Stimulated activated naive CD4-positive, alpha-beta T cell treated with Interleukin-2 at 50 U/mL for 16 hours (primary cell): ENCODE data around the gene ZNF385C.

Experiments
- DNase-seq: peaks from one replicate; lab custom pipeline; 2025; lab: John Stamatoyannopoulos, UW

The ZNF385C gene

GRCh38 chr17:42107597-42108576 is 9.6 kb upstream of the ZNF385C start:
- DNase-seq = peak; percentile 84

GRCh38 chr17:42107124-42107523 is 8.9 kb upstream of the ZNF385C start:
- DNase-seq = no peak

- DNase-seq = no peak
These were observed 7.7 kb upstream of the ZNF385C start for GRCh38 chr17:42106009-42106408.

GRCh38 chr17:42104264-42104663 is 6.0 kb upstream of the ZNF385C start:
- DNase-seq = no peak

- no peak for DNase-seq
These were observed 5.1 kb upstream of the ZNF385C start for GRCh38 chr17:42103221-42103954.

- DNase-seq = peak; percentile 57
These were observed 3.4 kb upstream of the ZNF385C start for GRCh38 chr17:42101513-42102292.

GRCh38 chr17:42098730-42099399 is 592 bp upstream of the ZNF385C start:
- no peak for DNase-seq

- DNase-seq = no peak
These were observed 1.7 kb downstream of the ZNF385C start for GRCh38 chr17:42096360-42097111.

GRCh38 chr17:42094375-42095069 is 3.8 kb downstream of the ZNF385C start:
- DNase-seq = no peak

- no peak for DNase-seq
These were observed 5.3 kb downstream of the ZNF385C start for GRCh38 chr17:42092939-42093338.

GRCh38 chr17:42090964-42091790 is 7.1 kb downstream of the ZNF385C start:
- DNase-seq = no peak

- no peak for DNase-seq
These were observed 9.5 kb downstream of the ZNF385C start for GRCh38 chr17:42088736-42089135.

GRCh38 chr17:42087736-42088705 is 10.3 kb downstream of the ZNF385C start:
- no peak for DNase-seq

GRCh38 chr17:42087042-42087701 is 11.1 kb downstream of the ZNF385C start:
- DNase-seq = no peak

GRCh38 chr17:42081516-42082129 is 16.6 kb downstream of the ZNF385C start:
- DNase-seq = no peak

- no peak for DNase-seq
These were observed 18.7 kb downstream of the ZNF385C start for GRCh38 chr17:42079541-42079940.

- no peak for DNase-seq
These were observed 19.8 kb downstream of the ZNF385C start for GRCh38 chr17:42078396-42079043.
